ENCODE measurements around the gene TFR2.

GRCh38 chr7:100611983-100612729 is 29.2 kb downstream of the TFR2 start, which contains the start of gene MOSPD3:
- no peak for TF ChIP-seq CTCF (IDR thresholded peaks at IDR 0.05)
- peak; percentile 84 for TF ChIP-seq TCF7L2 (IDR thresholded peaks at IDR 0.05; ENCODE audit: low read depth, low read length)
- TF ChIP-seq REST (IDR thresholded peaks at IDR 0.05; ENCODE audit: insufficient read depth in 1 of 2, low read depth in 2 of 2, low read length in 1 of 2): no peak
- peak; percentile 84 for TF ChIP-seq POLR2AphosphoS5 (IDR thresholded peaks at IDR 0.05; ENCODE audit: low read depth, low read length)
- TF ChIP-seq SIN3A (IDR thresholded peaks at IDR 0.05; ENCODE audit: borderline replicate concordance, insufficient read depth, low read depth, low read length): peak; percentile 50; the same call in 1 of the 2 replicates
